MM.1S (cell line): ENCODE measurements around the gene TTC27.

Source experiments
- DNase-seq: peaks from one replicate; pipeline ENCODE4 v3.0.0-alpha.2; 2015
- H2AFZ ChIP-seq: fragments of 300-600 bp; sonication (generic); 2 replicates; pipeline ENCODE4 v1.6.0; 2016; ENCODE audit warnings: antibody characterized with exemption, low read length
- H3F3A ChIP-seq: fragments of 300-600 bp; sonication (generic); 2 replicates; pipeline ENCODE4 v1.6.1; 2016; ENCODE audit warnings: mild to moderate bottlenecking, antibody characterized with exemption, low read length, moderate library complexity, mixed read lengths; ENCODE audit not compliant: insufficient read depth
- H3K27ac ChIP-seq: fragments of 300-600 bp; sonication (generic); 2 replicates; pipeline ENCODE4 v1.5.1; 2016; ENCODE audit warnings: mild to moderate bottlenecking, low read length
- H3K27me3 ChIP-seq: fragments of 300-600 bp; sonication (generic); replicated peaks from 2 replicates; pipeline ENCODE4 v1.6.0; 2016; ENCODE audit warnings: low read length; ENCODE audit not compliant: insufficient read depth
- H3K36me3 ChIP-seq: fragments of 300-600 bp; sonication (generic); replicated peaks from 2 replicates; pipeline ENCODE4 v1.6.1; 2016; ENCODE audit warnings: mild to moderate bottlenecking, low read length, mixed read lengths; ENCODE audit not compliant: insufficient read depth
- H3K4me1 ChIP-seq: fragments of 300-600 bp; sonication (generic); 2 replicates; pipeline ENCODE4 v1.6.1; 2016; ENCODE audit warnings: low read length, mixed read lengths
- H3K4me2 ChIP-seq: fragments of 300-600 bp; sonication (generic); 2 replicates; pipeline ENCODE4 v1.6.0; 2016; ENCODE audit warnings: low read depth, low read length
- H3K4me3 ChIP-seq: fragments of 300-600 bp; sonication (generic); 2 replicates; pipeline ENCODE4 v1.5.1; 2016; ENCODE audit warnings: low read length, mixed read lengths
- H3K79me2 ChIP-seq: fragments of 300-600 bp; sonication (generic); 2 replicates; pipeline ENCODE4 v1.6.1; 2016; ENCODE audit warnings: mixed run types, low read length, mixed read lengths
- H3K9ac ChIP-seq: fragments of 300-600 bp; sonication (generic); 2 replicates; pipeline ENCODE4 v1.6.1; 2016; ENCODE audit warnings: low read length, mixed read lengths
- H3K9me2 ChIP-seq: fragments of 300-600 bp; sonication (generic); replicated peaks from 2 replicates; pipeline ENCODE4 v1.6.1; 2016; ENCODE audit warnings: mild to moderate bottlenecking, low read length, mixed read lengths; ENCODE audit not compliant: insufficient read depth
- H3K9me3 ChIP-seq: fragments of 300-600 bp; sonication (generic); replicated peaks from 2 replicates; pipeline ENCODE4 v1.6.1; 2016; ENCODE audit warnings: mild to moderate bottlenecking, low read length, mixed read lengths; ENCODE audit not compliant: insufficient read depth
- H4K20me1 ChIP-seq: fragments of 300-600 bp; sonication (generic); 2 replicates; pipeline ENCODE4 v1.6.1; 2016; ENCODE audit warnings: mild to moderate bottlenecking, low read length, moderate library complexity, mixed read lengths; ENCODE audit not compliant: insufficient read depth
- CTCF ChIP-seq: fragments of 300-600 bp; sonication (generic); IDR thresholded peaks from 2 replicates; pipeline ENCODE4 v1.5.1; 2016; ENCODE audit warnings: antibody characterized with exemption, low read length, mixed read lengths
- EZH2 ChIP-seq: fragments of 300-600 bp; sonication (generic); optimal IDR thresholded peaks from 2 replicates; pipeline ENCODE3; 2017; ENCODE audit warnings: low read depth, mild to moderate bottlenecking, antibody characterized with exemption, low read length, mixed read lengths
- EZH2phosphoT487 ChIP-seq: fragments of 300-600 bp; sonication (generic); IDR thresholded peaks from 2 replicates; pipeline ENCODE4 v1.6.1; 2018; ENCODE audit warnings: antibody characterized with exemption, low read length

TTC27 gene

DNA sequence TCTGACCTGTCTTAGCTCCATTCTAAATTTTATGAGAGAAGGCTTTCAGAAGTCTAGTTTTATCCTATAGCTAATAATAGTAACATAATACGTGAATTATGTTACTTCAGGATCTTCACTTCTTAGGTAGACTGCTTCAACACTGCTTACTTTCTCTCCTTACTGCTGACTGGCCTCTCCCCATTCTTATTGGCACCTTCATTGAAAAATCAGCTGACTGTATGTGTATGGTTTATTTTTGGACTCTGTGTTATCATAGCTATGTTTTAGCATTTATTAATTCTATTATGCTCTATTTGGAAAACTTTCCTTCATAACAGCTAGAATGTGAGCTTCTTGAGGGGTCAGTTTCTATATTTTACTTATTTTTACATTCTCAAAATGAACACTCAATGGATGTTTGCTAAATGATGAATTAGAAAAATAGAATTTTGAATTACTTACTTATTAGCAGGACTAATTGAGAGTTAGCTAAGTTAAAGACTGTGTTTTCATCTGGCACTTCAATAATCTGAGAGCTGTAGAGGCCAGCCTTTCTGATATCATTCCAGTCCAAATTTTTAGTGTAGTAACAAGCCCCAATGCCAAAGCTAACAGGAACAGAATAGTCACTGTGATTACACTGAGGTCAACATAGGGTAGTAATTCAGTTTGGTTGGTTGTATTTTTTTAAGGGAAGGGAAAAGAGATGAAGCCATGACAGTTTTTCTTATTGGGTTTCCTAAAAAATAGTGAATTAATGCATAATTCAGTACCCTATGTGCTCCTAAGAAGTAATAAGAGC is 92.3 kb downstream of the TTC27 start:
- Histone ChIP-seq H3K27ac (no peak overlapping the region), H3K9me3 (no peaks in the 10 kb centered on the region), H3K9ac (no peak overlapping the region), H3K4me2 (no peak overlapping the region), H3K27me3 (no peaks in the 10 kb centered on the region), H2AFZ (no peak overlapping the region), H3K9me2 (no peaks in the 10 kb centered on the region), H3F3A (no peaks in the 10 kb centered on the region), H4K20me1 (no peaks in the 10 kb centered on the region), H3K36me3 (no peaks in the 10 kb centered on the region), H3K4me1 (no peaks in the 10 kb centered on the region), H3K79me2 (no peaks in the 10 kb centered on the region), H3K4me3 (no peak overlapping the region)
- DNase-seq = no peak
- TF ChIP-seq EZH2phosphoT487 = no peak
- no peak for TF ChIP-seq CTCF
- no peak for TF ChIP-seq EZH2

DNA sequence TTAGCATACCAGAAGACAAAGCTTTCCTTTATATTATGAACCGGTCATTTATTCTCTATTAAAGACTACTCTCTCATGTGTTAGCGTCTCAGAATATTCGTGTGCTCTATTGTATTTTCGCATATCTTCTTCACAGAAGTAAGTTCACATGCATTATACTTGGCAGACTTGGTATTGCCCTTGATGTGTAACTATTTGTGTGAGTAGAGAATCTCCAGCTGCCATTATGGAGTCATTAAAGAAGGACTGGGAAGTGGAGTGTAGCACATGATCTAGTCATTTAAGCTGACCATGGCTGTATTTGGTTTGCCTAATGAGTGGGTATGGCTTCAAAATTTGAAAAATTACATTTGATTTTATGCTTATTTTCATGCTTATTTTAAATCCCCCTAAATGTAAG is 92.9 kb downstream of the TTC27 start:
- Histone ChIP-seq H3K9me2 (no peaks in the 10 kb centered on the region), H3F3A (no peaks in the 10 kb centered on the region), H3K27ac (no peak overlapping the region), H3K27me3 (no peaks in the 10 kb centered on the region), H3K9ac (no peak overlapping the region), H3K36me3 (no peaks in the 10 kb centered on the region), H4K20me1 (no peaks in the 10 kb centered on the region), H3K4me1 (no peaks in the 10 kb centered on the region), H3K4me2 (no peak overlapping the region), H3K4me3 (no peak overlapping the region), H3K9me3 (no peaks in the 10 kb centered on the region), H3K79me2 (no peaks in the 10 kb centered on the region), H2AFZ (no peak overlapping the region)
- DNase-seq = no peak
- no peak for TF ChIP-seq EZH2phosphoT487
- TF ChIP-seq EZH2 = no peak
- no peak for TF ChIP-seq CTCF

DNA sequence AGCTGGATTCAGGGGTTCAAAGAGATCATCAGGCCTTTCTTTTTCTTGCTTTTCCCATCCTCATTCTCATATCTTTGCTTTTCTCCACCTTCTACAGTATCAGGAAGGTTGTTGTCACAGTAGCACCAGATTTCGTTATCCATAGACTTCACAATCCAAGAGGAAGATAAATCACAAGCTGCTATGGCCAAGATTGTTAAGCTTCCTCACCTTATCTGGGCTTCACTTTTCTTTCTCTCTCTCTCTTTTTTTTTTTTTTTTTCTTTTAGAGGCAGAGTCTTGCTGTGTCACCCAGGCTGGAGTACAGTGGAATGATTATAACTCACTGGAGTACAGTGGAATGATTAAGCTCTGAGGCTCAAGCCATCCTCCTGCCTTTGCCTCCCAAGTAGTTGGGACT is 93.5 kb downstream of the TTC27 start:
- no peaks in the 10 kb centered on the region for H3K27me3 ChIP-seq
- H3K79me2 ChIP-seq = no peaks in the 10 kb centered on the region
- H3K27ac ChIP-seq = no peak overlapping the region

More for the DNA sequence above, 93.5 kb downstream of the TTC27 start:
- Histone ChIP-seq H4K20me1 (no peaks in the 10 kb centered on the region), H3K4me3 (no peak overlapping the region), H3K4me2 (no peak overlapping the region), H2AFZ (no peak overlapping the region), H3K9ac (no peak overlapping the region), H3F3A (no peaks in the 10 kb centered on the region), H3K9me2 (no peaks in the 10 kb centered on the region), H3K9me3 (no peaks in the 10 kb centered on the region), H3K4me1 (no peaks in the 10 kb centered on the region), H3K36me3 (no peaks in the 10 kb centered on the region)
- DNase-seq = no peak
- TF ChIP-seq EZH2phosphoT487 = no peak
- TF ChIP-seq EZH2 = no peak
- no peak for TF ChIP-seq CTCF
